ENCODE measurements around the gene MYOZ2.

GRCh38 chr4:119130365-119131065, 5.1 kb upstream of the MYOZ2 start:
- no peak for TF ChIP-seq POLR2A (IDR thresholded peaks at IDR 0.05)
- TF ChIP-seq CTCF (IDR thresholded peaks at IDR 0.05) = no peak
